Activated naive CD4-positive, alpha-beta T cell treated with anti-CD3 and anti-CD28 coated beads, Interleukin-2, amount 50 U/mL, for 24 hours (primary cell): ENCODE data around the gene ARAP1.

Experiments
- H3K27ac Mint-ChIP-seq: one replicate; pipeline ENCODE4 v1.8.0; 2021; ENCODE audit warnings: mild to moderate bottlenecking, mixed read lengths
- H3K27me3 Mint-ChIP-seq: one replicate; pipeline ENCODE4 v1.8.0; 2021; ENCODE audit warnings: mixed read lengths
- H3K36me3 Mint-ChIP-seq: one replicate; pipeline ENCODE4 v1.8.0; 2021; ENCODE audit warnings: mixed read lengths
- H3K4me1 Mint-ChIP-seq: one replicate; pipeline ENCODE4 v1.8.0; 2021; ENCODE audit warnings: mixed read lengths
- H3K4me3 Mint-ChIP-seq: one replicate; pipeline ENCODE4 v1.8.0; 2021; ENCODE audit warnings: mild to moderate bottlenecking, mixed read lengths
- H3K9me3 Mint-ChIP-seq: one replicate; pipeline ENCODE4 v1.8.0; 2021; ENCODE audit warnings: mixed read lengths

ARAP1 gene

DNA sequence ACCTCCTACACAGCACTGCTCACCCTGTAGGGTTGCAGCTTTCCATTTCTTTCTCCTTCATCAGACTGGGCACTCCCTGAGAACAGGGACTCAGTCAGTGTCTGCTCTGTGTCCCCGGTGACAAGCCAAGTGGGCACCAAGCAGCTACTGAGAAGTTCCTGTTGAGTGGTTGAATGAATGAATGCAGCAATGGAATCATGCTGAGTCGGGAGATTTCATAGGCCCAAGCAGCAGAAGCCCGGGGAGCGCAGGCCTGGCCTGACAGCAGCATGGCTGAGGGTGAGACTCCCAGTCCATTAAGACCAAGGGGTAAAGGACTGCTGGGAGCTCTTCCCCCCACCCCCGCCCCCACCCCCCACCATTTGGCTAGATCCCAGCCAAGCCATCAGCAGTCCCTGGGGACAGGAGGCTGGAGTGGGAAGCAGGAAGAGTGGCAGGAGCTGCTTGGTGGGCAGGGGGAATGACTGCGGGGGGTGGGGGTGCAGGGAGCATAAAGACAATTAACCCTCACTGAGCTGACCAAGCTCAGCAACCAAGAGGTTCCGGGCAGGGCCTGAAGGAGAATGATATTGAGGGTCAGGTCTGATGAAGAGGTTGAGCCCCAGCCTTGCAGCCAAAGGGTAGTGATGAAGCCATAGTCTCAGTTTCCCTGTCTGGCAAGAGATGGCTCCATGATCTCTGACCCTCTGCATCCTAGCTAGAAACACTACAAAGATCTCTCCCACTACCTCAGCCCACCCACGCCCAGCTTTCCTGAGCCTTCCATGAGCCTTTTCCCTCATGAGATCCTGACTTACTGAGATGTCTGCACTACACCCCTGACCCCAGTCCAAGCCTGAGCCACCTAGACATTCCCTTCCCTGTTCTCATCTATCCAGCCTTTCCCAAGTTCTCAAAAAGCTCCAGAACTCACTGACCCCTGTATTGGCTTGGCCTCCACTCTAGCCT, 80.8 kb downstream of the ARAP1 start:
- peaks cover 3% of the 10 kb centered on the region for H3K36me3 Mint-ChIP-seq
- no peak overlapping the region for H3K4me3 Mint-ChIP-seq
- H3K27ac Mint-ChIP-seq, result no peak overlapping the region
- peaks cover 8% of the 10 kb centered on the region for H3K4me1 Mint-ChIP-seq
- H3K9me3 Mint-ChIP-seq, result no peaks in the 10 kb centered on the region
- peaks cover 45% of the 10 kb centered on the region for H3K27me3 Mint-ChIP-seq

DNA sequence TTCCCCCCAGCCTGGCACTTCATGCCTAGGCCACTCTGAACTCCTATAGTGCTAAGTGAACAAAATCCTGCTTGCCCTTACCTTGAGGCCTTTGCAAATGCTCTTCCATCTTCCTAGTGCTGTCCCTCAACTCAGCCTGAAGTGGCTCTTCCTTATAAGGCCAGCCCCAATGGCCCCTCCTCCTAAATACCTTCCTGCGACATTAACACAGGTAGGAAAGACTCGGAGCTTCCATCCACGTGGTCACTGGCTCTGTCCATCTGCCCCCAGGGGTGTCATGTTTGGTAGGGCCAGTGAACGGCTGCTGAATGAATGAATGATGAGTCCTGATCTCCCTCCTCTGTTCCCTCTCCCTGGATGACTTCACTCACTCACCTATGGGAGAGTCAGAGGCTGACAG, 82.2 kb downstream of the ARAP1 start:
- Mint-ChIP-seq H3K4me1 (peaks cover 4% of the 10 kb centered on the region), H3K9me3 (no peaks in the 10 kb centered on the region), H3K36me3 (peaks cover 3% of the 10 kb centered on the region), H3K27ac (no peak overlapping the region), H3K27me3 (peaks cover 46% of the 10 kb centered on the region), H3K4me3 (no peak overlapping the region)

DNA sequence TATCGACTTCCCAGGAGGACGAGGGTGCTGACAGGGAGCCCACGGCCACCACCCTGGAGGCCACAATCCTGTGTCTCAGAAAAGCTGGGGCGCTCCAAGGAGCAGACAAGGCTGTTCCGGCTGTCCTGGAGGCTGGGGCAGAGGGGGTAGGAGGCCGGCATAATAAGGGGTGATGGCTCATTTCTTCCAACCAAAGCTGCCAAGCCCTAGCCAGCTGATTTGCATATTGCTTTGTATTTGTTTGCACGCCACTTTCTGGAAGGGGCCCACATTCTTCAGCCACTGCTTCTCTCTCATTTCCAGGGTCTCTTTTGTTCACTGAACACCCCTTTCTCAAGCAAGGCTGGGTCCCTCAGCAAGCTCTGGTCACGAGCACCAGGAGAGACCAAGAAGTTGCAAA, 82.7 kb downstream of the ARAP1 start:
- H3K9me3 Mint-ChIP-seq, result no peaks in the 10 kb centered on the region
- H3K4me1 Mint-ChIP-seq, result peaks cover 3% of the 10 kb centered on the region
- H3K27me3 Mint-ChIP-seq, result peaks cover 45% of the 10 kb centered on the region
- no peak overlapping the region for H3K4me3 Mint-ChIP-seq
- no peak overlapping the region for H3K27ac Mint-ChIP-seq
- H3K36me3 Mint-ChIP-seq, result peaks cover 3% of the 10 kb centered on the region

DNA sequence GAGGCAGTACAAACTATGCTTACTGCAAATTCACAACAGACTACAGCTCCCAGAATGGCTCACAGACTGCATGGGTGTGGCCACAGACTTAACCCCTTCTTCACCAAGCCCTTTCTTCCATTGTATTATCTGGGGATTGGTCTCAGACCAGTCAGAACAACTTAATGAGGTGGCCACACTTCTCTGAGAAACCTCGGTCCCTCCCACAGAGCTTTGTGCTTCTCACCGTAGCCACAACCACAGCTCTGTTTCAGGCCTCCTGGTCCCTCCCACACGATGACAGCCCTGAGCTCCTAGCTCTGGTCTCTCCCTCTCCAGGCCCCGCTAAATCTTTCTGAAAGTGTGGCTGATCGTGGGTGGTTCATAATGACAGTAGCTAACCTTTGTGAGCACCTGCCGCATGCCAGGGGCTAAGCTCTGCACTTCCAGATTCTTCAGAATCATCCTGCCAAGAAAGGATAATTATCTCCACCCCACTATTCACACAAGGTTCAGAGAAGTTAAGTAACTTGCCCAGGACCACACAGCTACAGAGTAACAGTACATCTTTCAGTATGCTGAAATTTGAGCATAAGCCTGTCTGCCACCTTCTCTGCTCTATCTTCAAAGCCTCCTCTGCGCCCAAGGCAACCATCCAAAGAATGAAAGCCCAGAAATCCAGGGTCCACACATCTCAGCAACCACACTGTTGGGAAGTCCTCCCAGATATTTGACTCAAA, 83.4 kb downstream of the ARAP1 start:
- H3K4me3 Mint-ChIP-seq, result no peak overlapping the region
- H3K4me1 Mint-ChIP-seq, result no peaks in the 10 kb centered on the region
- H3K9me3 Mint-ChIP-seq, result no peaks in the 10 kb centered on the region
- peaks cover 42% of the 10 kb centered on the region for H3K27me3 Mint-ChIP-seq
- H3K36me3 Mint-ChIP-seq, result peaks cover 3% of the 10 kb centered on the region
- H3K27ac Mint-ChIP-seq, result no peak overlapping the region

DNA sequence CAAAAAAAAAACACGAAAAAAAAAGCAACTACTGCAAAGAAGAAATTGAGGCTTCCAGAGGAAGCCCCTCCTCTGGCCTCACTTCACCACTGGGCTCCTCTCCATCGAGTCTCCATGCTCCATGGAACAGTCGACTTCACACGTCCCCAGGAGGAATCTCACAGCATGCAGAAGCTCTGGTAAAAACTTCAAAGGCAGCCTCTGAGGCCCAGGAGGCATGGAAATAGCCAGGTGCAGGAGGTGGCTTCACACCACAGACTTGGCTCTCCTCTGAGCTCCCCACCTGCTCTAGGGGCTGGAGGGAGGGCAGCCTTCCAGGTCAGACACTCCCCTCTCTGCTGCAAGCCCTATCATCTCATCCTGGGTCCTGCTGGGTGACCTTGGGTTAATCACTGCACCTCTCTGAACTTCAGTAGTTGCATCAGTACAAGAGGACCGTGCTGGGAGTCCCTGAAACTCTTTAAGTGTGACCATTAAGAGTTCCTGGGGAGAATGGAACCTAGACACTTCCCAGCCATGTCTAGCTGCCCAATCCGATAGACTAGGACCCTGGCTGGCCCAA, 86.2 kb downstream of the ARAP1 start:
- peaks cover 21% of the 10 kb centered on the region for H3K27me3 Mint-ChIP-seq
- no peaks in the 10 kb centered on the region for H3K4me1 Mint-ChIP-seq
- no peaks in the 10 kb centered on the region for H3K9me3 Mint-ChIP-seq
- no peak overlapping the region for H3K4me3 Mint-ChIP-seq
- peaks cover 1% of the 10 kb centered on the region for H3K36me3 Mint-ChIP-seq
- H3K27ac Mint-ChIP-seq, result no peak overlapping the region

DNA sequence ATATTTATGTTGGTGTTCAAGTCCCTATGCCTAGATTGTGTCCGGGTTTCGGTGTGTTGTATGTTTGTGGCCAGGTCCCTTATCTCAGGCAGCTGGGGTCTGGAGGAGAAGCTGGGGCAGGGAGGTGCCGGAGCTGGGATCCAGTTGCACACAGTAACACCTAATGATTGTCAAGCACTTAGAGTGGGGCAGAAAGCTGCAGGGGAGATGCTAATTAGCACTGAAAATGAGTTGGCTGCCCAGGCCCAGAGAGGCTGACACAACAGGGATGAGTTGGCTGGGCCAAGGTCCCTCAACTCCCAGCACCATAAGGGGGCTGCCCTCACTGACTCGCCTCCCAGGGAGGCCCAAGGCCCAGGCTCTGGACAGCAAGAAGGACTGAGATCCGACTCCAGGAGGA, 90.2 kb downstream of the ARAP1 start:
- Mint-ChIP-seq H3K27ac (no peak overlapping the region), H3K4me1 (no peaks in the 10 kb centered on the region), H3K27me3 (peaks cover 8% of the 10 kb centered on the region), H3K9me3 (no peaks in the 10 kb centered on the region), H3K36me3 (peaks cover under 1% of the 10 kb centered on the region), H3K4me3 (no peak overlapping the region)

DNA sequence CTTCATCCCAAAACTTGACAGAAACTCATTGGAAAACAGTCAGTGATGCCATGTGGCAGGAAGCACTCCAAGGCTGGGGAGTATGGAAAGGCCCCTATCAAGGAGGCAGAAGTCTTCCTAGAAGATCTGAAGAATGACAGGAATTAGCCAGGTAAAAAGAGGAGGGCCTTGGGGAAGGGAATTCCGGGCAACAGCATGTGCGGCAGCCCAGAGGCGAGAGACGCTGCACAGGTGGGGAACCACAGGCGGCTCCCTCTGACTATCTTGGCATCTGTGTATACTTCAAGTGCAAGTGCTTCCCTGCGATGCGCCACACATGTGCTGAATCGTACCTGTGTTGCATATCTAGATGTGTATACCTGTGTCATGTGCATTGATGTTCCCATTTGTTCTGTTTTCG, 90.7 kb downstream of the ARAP1 start:
- Mint-ChIP-seq H3K4me1 (no peaks in the 10 kb centered on the region), H3K27me3 (peaks cover 7% of the 10 kb centered on the region), H3K9me3 (no peaks in the 10 kb centered on the region), H3K4me3 (no peak overlapping the region), H3K36me3 (no peaks in the 10 kb centered on the region), H3K27ac (no peak overlapping the region)

DNA sequence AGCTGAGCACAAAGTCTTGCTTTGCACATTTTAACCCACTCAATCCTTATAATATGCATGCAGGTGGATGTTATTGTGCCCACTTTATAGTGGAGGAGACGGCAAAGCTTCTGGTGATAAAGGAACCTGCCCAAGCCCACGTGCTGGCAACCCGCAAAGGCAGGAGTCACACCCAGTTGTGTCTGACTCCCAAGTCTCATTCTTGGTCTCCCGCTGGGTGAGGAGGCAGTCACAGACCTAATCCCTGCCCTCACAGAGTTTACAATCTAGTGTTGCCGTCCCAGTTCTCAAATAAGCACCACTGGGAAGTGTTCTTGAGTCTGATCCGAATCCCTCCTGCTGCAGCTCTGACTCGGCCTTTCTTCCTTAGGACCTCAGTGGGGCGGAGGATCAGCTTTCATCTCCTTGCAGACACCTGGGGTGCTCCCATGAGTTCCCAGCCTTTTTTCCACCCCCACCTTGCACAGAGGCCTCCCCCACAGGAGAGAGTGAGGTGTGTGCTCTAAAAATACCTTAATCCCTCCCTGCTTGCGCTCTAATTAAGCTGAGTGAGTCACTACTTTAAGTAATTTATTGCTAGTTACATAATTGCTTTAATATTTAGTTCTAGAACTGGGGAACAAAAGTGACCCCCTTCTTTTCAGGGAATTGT, 93.1 kb downstream of the ARAP1 start:
- H3K9me3 Mint-ChIP-seq, result no peaks in the 10 kb centered on the region
- H3K4me3 Mint-ChIP-seq, result no peak overlapping the region
- H3K36me3 Mint-ChIP-seq, result no peaks in the 10 kb centered on the region
- H3K27me3 Mint-ChIP-seq, result peaks cover 4% of the 10 kb centered on the region
- H3K4me1 Mint-ChIP-seq, result no peaks in the 10 kb centered on the region
- no peak overlapping the region for H3K27ac Mint-ChIP-seq

DNA sequence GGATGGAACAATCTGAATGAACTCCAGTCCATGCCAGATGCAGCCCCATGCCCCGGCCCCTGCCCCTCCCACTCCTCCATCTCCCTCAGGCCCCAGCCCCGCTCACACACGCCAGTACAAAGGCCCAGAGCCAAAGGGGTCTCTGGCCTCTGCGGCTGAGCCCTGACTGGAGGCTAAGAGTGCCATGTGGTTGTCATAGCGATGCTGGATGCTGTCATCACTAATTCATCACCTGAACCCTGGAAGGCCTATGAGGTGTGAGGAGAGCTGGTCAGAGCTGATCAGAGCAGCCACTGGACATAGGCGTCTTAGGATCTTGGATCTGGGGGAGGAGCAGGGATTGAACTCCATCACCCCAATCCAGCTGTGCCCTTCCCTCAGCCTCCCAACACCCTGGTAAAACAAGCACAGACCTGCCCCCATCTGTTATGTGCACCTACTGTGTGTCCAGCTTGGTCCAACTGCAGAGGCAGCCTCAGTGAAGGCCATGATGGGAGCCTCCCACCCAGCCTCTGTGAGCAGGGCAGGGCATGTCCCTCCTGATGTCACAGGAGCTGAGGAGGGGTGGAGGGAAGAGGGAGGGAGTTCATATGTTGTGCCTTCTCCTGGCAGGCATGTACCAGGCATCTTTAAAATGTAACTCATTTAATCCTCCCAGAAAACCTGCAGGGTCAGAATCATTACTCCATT, 94.7 kb downstream of the ARAP1 start:
- Mint-ChIP-seq H3K9me3 (no peaks in the 10 kb centered on the region), H3K4me1 (no peaks in the 10 kb centered on the region), H3K4me3 (no peak overlapping the region), H3K27ac (no peak overlapping the region), H3K27me3 (peaks cover 4% of the 10 kb centered on the region), H3K36me3 (no peaks in the 10 kb centered on the region)

DNA sequence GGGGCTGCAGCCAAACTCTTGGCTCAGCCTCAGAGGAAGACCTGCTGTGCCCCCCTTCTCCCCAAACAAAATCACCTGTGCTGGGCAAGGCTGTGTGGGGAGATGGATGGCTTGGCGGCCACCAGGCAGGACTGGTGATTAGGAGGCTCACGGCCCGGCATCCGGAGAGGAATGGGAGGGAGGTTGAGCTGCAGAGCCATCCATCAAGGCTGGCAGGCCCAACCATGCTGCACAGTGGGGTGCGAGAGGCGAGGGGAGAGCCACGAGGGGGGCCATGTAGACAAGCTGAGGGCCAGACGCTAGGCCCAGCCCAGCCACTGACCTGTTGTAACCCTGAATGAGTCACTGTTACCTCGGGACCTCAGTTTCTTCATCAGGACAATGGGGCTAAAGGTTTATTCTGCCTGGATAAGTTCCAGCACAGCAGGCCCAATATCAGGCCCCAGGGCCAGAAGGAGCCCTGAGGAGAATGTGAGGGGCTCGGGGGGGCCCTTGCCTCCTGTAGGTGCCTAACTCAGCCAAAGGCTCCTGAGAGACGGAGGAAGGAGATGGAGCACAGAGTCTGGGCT, 96.2 kb downstream of the ARAP1 start:
- no peaks in the 10 kb centered on the region for H3K36me3 Mint-ChIP-seq
- no peaks in the 10 kb centered on the region for H3K9me3 Mint-ChIP-seq
- peaks cover 4% of the 10 kb centered on the region for H3K27me3 Mint-ChIP-seq
- H3K4me3 Mint-ChIP-seq, result no peak overlapping the region
- no peaks in the 10 kb centered on the region for H3K4me1 Mint-ChIP-seq
- H3K27ac Mint-ChIP-seq, result no peak overlapping the region

DNA sequence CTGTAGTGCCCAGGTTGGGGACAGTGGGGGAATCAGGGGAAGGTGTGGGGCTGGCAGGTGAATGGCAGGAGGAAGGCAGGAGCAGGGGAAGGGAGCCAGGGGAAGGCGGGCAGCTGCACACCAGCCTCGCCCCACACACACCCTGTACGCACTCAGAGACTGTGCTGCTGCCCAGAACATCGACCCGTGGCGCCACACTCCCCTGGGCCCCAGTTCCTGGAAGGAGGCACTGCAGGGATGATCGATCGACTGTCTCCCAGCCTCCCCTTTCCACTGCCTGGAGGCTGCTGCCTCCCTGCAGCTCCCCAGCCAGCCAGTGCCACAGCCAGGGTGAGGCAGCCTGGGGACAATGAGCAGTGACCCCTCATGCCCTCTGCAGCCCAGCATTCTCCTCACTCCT, 97.2 kb downstream of the ARAP1 start:
- Mint-ChIP-seq H3K27me3 (peaks cover 1% of the 10 kb centered on the region), H3K9me3 (no peaks in the 10 kb centered on the region), H3K4me3 (no peak overlapping the region), H3K36me3 (no peaks in the 10 kb centered on the region), H3K27ac (no peak overlapping the region), H3K4me1 (no peaks in the 10 kb centered on the region)

DNA sequence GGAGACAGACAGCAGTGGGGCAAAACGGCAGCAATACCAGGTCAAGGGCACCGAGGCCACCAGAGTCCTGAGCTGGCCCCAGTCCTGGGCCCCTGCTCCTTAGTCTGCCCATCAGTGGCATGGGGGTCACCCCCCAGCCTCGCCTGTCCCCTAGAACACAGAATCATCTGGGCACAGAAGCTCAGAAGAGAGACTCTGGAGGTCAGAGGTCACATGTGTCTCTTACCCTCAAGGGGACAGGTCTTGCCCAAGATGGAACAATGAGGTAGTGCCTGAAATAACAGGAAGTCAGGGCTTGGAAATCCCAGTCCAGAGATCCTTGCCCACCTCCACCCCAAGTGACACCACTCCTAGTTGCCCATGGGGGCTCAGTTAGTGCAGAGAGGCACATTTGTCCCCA, 98.6 kb downstream of the ARAP1 start:
- Mint-ChIP-seq H3K27me3 (no peaks in the 10 kb centered on the region), H3K4me3 (no peak overlapping the region), H3K36me3 (no peaks in the 10 kb centered on the region), H3K27ac (no peak overlapping the region), H3K4me1 (no peaks in the 10 kb centered on the region), H3K9me3 (no peaks in the 10 kb centered on the region)

DNA sequence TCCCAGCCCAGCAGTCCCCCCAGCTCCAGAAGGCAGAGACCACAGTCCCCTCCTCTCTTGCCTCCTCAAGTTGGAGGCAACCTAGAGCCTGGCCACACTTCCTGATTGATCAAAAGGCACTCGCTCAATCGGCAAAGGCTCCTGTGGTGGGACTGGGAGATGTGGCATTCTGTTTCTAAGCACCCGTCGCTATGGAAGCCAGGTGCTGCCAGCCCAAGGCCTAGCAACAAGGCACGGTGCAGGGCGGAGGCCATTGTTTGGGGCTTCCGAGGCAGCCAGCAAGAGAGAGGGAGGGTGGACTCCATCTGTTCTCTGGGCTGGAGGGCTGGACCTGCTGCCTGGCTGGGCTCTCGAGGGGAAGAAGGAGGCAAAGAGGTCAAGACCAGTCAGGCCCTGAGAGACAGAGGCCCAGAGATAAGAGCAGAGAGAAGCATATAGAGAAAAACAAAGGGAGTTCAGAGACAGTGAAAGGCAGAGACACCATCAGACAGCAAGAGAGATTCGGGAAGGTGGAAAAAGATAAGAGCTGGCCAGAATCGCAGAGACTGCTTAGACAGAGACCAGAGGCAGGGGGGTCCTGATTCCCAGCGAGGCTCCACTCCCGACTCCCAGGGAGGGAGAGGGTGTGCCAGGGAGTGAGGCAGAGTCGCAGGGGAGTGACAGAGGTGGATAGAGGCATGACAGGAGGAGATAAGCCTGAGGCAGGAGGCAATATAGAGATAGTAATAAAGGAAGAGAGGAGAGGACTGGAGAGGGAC, 99.2 kb downstream of the ARAP1 start:
- no peak overlapping the region for H3K4me3 Mint-ChIP-seq
- no peaks in the 10 kb centered on the region for H3K36me3 Mint-ChIP-seq
- no peaks in the 10 kb centered on the region for H3K27me3 Mint-ChIP-seq
- H3K4me1 Mint-ChIP-seq, result no peaks in the 10 kb centered on the region
- no peaks in the 10 kb centered on the region for H3K9me3 Mint-ChIP-seq
- no peak overlapping the region for H3K27ac Mint-ChIP-seq

DNA sequence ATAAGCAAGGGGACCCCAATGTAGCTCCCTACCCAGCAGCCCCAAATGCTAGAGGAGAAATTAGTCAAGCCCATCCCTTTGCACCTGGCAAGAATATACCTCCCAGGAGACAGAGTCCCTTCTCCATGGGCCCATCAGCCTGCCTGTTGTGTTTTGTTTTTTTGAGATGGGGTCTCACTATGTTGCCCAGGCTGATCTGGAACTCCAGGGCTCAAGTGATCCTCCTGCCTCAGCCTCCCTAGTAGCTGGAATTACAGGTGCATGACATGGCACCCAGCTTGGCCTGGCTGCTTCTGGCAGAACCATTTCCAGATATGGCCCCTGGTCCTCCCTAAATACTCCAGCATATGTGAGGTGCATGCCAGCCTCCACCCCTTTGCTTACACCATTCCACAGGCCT, 100.1 kb downstream of the ARAP1 start:
- Mint-ChIP-seq H3K36me3 (no peaks in the 10 kb centered on the region), H3K9me3 (no peaks in the 10 kb centered on the region), H3K4me1 (no peaks in the 10 kb centered on the region), H3K4me3 (no peak overlapping the region), H3K27ac (no peak overlapping the region), H3K27me3 (no peaks in the 10 kb centered on the region)
